CD8-positive, alpha-beta memory T cell (primary cell): ENCODE measurements around the gene UFL1. TPM values are rescaled to one million over a fixed set of nuclear protein-coding genes. Genes with fewer than 3 reads are reported as not detected.
A peak's percentile ranks its signal among the peaks of the same experiment; 100 is the strongest.
"Not testable (repeated sequence)": the region's sequence is repeated elsewhere in the genome, so short reads cannot be mapped to it uniquely, and the experiment has no call there.

Source experiments
- CTCF ChIA-PET: fragments of 350-600 bp; sonication (Branson Sonifier 250); formaldehyde crosslinking; loops from one replicate; lab custom pipeline; 2021; ENCODE audit warnings: antibody characterized with exemption; lab: Charles Lee
- POLR2A ChIA-PET: fragments of 350-600 bp; sonication (Branson Sonifier 250); formaldehyde crosslinking; loops from one replicate; lab custom pipeline; 2021; ENCODE audit warnings: antibody characterized with exemption; lab: Charles Lee
- DNase-seq, 5 donors: peaks; one replicate each; pipeline versions ENCODE4 v3.0.0 to v3.0.0-alpha.2; 2020 to 2022; ENCODE audit warnings: mixed read lengths in 1 of 5
- H3K27ac ChIP-seq: one replicate; pipeline ENCODE4 v1.7.0; 2013; ENCODE audit warnings: low read depth, mild to moderate bottlenecking, low read length, moderate library complexity
- H3K27me3 ChIP-seq: 2 replicates; pipeline ENCODE4 v1.7.0; 2013; ENCODE audit warnings: low read length, mild to moderate bottlenecking; ENCODE audit not compliant: insufficient read depth, poor library complexity, severe bottlenecking
- H3K36me3 ChIP-seq: 2 replicates; pipeline ENCODE4 v1.7.0; 2013; ENCODE audit warnings: mild to moderate bottlenecking, low read length, moderate library complexity; ENCODE audit not compliant: insufficient read depth
- H3K4me1 ChIP-seq: 2 replicates; pipeline ENCODE4 v1.7.0; 2013; ENCODE audit warnings: mild to moderate bottlenecking, low read length, moderate library complexity; ENCODE audit not compliant: insufficient read depth
- H3K4me3 ChIP-seq: 2 replicates; pipeline ENCODE4 v1.7.0; 2013; ENCODE audit warnings: mild to moderate bottlenecking, low read length
- H3K9me3 ChIP-seq: 2 replicates; pipeline ENCODE4 v1.7.0; 2013; ENCODE audit warnings: mild to moderate bottlenecking, low read length
- H3K27ac Mint-ChIP-seq, 8 donors: one replicate each; pipeline ENCODE4 v1.8.0; 2020 to 2021; ENCODE audit warnings: mixed read lengths in 8 of 8, mild to moderate bottlenecking in 6 of 8, inconsistent platforms in 3 of 8, moderate library complexity in 3 of 8
- H3K27me3 Mint-ChIP-seq, 2 donors: one replicate each; pipeline ENCODE4 v1.8.0; 2020 to 2021; ENCODE audit warnings: mixed read lengths in 2 of 2, mild to moderate bottlenecking in 1 of 2, moderate library complexity in 1 of 2
- H3K36me3 Mint-ChIP-seq, 3 donors: one replicate each; pipeline ENCODE4 v1.8.0; 2020 to 2021; ENCODE audit warnings: mixed read lengths in 3 of 3, inconsistent platforms in 1 of 3, mild to moderate bottlenecking in 1 of 3
- H3K4me1 Mint-ChIP-seq, 3 donors: one replicate each; pipeline ENCODE4 v1.8.0; 2020 to 2021; ENCODE audit warnings: mixed read lengths in 3 of 3, inconsistent platforms in 1 of 3, mild to moderate bottlenecking in 1 of 3
- H3K4me3 Mint-ChIP-seq, 7 donors: one replicate each; pipeline ENCODE4 v1.8.0; 2020 to 2021; ENCODE audit warnings: mixed read lengths in 7 of 7, mild to moderate bottlenecking in 6 of 7, moderate library complexity in 4 of 7, inconsistent platforms in 2 of 7
- H3K9me3 Mint-ChIP-seq, 5 donors: one replicate each; pipeline ENCODE4 v1.8.0; 2020 to 2022; ENCODE audit warnings: mixed read lengths in 5 of 5, mild to moderate bottlenecking in 3 of 5, moderate library complexity in 2 of 5, inconsistent platforms in 1 of 5
- polyA plus RNA-seq: library from polyadenylated mRNA; unstranded; fragments of 300-500 nt; fragmentation: Illumina TruSeq; gene quantifications from one replicate; pipeline ENCODE4 v1.2.3, GENCODE V29; 2021
- total RNA-seq, 2 experiments: library from RNA; stranded (reverse); gene quantifications; one replicate each; pipeline ENCODE4 v1.2.3, GENCODE V29; 2021

Gene UFL1
- total RNA-seq, result 10 to 100 TPM; 22.5 to 23.4 TPM
- 20.7 TPM for polyA plus RNA-seq

DNA sequence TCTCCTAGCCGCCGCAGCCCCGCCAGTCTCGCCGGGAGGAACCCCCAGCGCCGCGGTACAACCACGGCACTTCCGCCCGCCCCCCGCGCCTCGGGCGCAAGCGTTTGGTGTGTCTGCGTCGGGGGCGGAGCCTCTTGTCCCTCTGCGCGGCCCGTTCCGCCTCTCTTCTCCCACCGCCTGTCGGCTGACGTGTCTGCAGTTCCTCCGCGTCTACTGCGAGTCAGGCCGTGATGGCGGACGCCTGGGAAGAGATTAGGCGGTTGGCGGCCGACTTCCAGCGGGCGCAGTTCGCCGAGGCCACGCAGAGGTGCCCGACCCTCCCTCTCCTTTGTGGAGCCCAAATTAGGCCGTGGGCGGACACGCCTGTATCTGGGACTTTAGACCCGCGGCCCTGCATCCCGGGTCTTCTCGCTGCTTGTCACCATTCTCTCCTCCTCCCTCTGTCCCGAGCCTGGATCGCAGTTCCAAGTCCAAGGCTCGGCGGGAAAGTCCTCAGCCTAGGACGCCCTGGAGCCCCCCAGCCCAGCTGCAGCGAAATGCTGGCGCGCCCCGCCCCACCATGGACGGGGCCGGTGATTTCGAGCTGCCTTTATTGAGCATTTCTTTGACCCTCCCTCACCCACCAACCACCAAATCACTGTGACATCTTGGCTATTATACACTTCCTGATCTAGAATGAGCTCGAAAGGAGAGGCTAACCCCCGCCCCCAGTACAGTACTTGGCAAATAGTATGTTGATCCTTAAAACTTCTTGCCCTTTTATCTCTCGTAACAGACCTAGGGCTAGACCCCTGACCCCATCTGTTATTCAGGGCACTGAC, at the start of gene UFL1:
Gene UFL1 (plus strand): TSS at position 163 of the 821 bp plus-strand sequence. CDS start 68 bp downstream, at position 231.
- Histone ChIP-seq H3K27me3 (no peaks in the 10 kb centered on the region), H3K4me1 (peaks cover 36% of the 10 kb centered on the region), H3K9me3 (no peaks in the 10 kb centered on the region), H3K4me3 (peak within 1 kb of the TSS; percentile 93), H3K27ac (peak within 1 kb of the TSS; percentile 97), H3K36me3 (no peaks in the 10 kb centered on the region)
- Mint-ChIP-seq H3K4me1 (peaks cover 33 to 52% (median 47%) of the 10 kb centered on the region in 3 donors), H3K27ac (peak within 1 kb of the TSS; percentile 99 to 100 (median 100)), H3K4me3 (peak within 1 kb of the TSS; percentile 98 to 100 (median 99)), H3K27me3 (no peaks in the 10 kb centered on the region), H3K36me3 (peaks cover 0 to 31% (median 10%) of the 10 kb centered on the region in 3 donors), H3K9me3 (no peaks in the 10 kb centered on the region)
- ChIA-PET CTCF (interaction anchor here (1.5 to 2.4 kb wide), 2 partner anchors 22 to 56 kb away, joined by 3 to 12 read pairs; no protein-coding TSS in a partner anchor), POLR2A (interaction anchor here (0.7 to 1.4 kb wide), 9 partner anchors 20 to 945 kb away, joined by 3 to 12 read pairs (median 4); partner anchors contain the start of genes KLHL32 and MANEA)
- peak; percentile 92 to 97 (median 94) for DNase-seq

DNA sequence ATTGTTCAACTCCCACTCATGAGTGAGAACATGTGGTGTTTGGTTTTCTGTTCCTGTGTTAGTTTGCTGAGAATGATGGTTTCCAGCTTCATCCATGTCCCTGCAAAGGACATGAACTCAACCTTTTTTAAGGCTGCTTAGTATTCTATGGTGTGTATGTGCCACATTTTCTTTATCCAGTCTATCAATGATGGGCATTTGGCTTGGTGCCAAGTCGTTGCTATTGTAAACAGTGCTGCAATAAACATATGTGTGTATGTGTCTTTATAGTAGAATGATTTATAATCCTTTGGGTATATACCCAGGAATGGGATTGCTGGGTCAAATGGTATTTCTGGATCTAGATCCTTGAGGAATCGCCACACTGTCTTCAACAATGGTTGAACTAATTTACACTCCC, 49.3 kb upstream of the UFL1 start:
- POLR2A ChIA-PET, H3K27me3 ChIP-seq, H3K27ac ChIP-seq, H3K27ac Mint-ChIP-seq, CTCF ChIA-PET, DNase-seq, H3K27me3 Mint-ChIP-seq, H3K9me3 ChIP-seq, H3K4me1 ChIP-seq, H3K4me3 ChIP-seq, H3K4me3 Mint-ChIP-seq, H3K36me3 ChIP-seq: not testable (repeated sequence)
- peaks cover 0 to 10% (median 4%) of the 10 kb centered on the region in 5 donors for H3K9me3 Mint-ChIP-seq
- H3K36me3 Mint-ChIP-seq, result peaks cover 0 to 26% (median 1%) of the 10 kb centered on the region in 3 donors
- H3K4me1 Mint-ChIP-seq, result peaks cover 11 to 20% (median 19%) of the 10 kb centered on the region in 3 donors

DNA sequence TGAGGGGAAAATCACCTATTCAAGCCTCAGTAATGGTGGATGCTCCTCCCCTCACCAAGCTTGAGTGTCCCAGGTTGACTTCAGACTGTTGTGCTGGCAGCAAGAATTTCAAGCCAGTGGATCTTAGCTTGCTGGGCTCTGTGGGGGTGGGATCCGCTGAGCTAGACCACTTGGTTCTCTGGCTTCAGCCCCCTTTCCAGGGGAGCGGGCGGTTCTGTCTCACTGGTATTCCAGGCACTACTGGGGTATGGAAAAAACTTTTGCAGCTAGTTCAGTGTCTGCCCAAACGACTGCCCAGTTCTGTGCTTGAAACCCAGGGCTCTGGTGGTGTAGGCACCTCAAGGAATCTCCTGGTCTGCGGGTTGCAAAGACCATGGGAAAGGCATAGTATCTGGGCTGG, 42.9 kb upstream of the UFL1 start:
- H3K36me3 Mint-ChIP-seq, result peaks cover 0 to 41% (median 4%) of the 10 kb centered on the region in 3 donors
- CTCF ChIA-PET, result no interaction called here
- no peak for DNase-seq
- H3K9me3 Mint-ChIP-seq, result peaks cover 0 to 23% (median 4%) of the 10 kb centered on the region in 5 donors
- H3K27ac Mint-ChIP-seq, result no peak overlapping the region
- peaks cover 4 to 6% of the 10 kb centered on the region in 2 donors for H3K27me3 Mint-ChIP-seq
- H3K4me3 Mint-ChIP-seq, result no peak overlapping the region
- Histone ChIP-seq H3K27me3 (no peaks in the 10 kb centered on the region), H3K27ac (no peak overlapping the region), H3K36me3 (no peaks in the 10 kb centered on the region), H3K4me1 (no peaks in the 10 kb centered on the region), H3K9me3 (no peaks in the 10 kb centered on the region), H3K4me3 (no peak overlapping the region)
- no peaks in the 10 kb centered on the region for H3K4me1 Mint-ChIP-seq
- POLR2A ChIA-PET, result no interaction called here

DNA sequence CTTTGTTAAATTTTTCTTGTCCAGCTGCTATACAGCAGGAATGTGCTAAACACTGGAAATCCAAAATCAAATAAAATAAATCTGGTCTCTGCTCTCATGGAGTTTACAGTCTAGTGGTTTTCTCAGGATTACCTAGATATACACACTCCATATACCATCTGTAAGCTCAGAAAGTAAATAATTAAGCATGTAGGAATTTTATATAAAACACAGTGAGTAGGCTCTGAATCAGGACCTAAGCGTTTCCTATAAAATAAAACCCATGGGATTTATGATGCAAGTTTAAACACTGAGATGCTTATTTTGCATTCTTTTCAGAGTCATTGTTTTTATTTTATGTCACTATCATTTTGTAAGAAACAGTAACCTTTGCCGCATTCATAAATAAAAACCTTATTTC, 29.7 kb upstream of the UFL1 start:
- Histone ChIP-seq H3K27me3 (no peaks in the 10 kb centered on the region), H3K4me3 (no peak overlapping the region), H3K36me3 (no peaks in the 10 kb centered on the region), H3K27ac (no peak overlapping the region), H3K9me3 (no peaks in the 10 kb centered on the region), H3K4me1 (no peaks in the 10 kb centered on the region)
- H3K27me3 Mint-ChIP-seq, result peaks cover 2 to 20% of the 10 kb centered on the region in 2 donors
- H3K4me1 Mint-ChIP-seq, result peaks cover 2 to 8% (median 2%) of the 10 kb centered on the region in 3 donors
- CTCF ChIA-PET, result no interaction called here
- no peak for DNase-seq
- POLR2A ChIA-PET, result no interaction called here
- H3K36me3 Mint-ChIP-seq, result peaks cover 0 to 40% (median 2%) of the 10 kb centered on the region in 3 donors
- H3K27ac Mint-ChIP-seq, result no peak overlapping the region
- peaks cover 11 to 37% (median 16%) of the 10 kb centered on the region in 5 donors for H3K9me3 Mint-ChIP-seq
- no peak overlapping the region for H3K4me3 Mint-ChIP-seq

DNA sequence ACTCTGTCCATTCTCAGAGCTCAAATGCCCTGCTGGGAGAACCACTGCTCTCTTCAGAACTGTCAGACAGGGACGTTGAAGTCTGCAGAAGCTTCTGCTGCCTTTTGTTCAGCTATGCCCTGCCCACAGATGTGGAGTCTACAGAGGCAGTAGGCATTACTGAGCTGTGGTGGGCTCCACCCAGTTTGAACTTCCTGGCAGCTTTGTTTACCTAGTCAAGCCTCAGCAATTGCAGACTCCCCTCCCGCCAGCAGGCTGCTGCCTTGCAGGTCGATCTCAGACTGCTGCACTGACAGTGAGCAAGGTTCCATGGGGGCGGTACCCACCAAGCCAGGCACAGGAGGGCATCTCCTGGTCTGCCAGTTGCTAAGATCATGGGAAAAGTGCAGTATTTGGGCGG, 21.8 kb upstream of the UFL1 start:
- CTCF ChIA-PET, result interaction anchor here (0.9 to 2.2 kb wide), 14 partner anchors 12 to 754 kb away, joined by 3 to 12 read pairs (median 4); partner anchors contain the start of gene UFL1
- Mint-ChIP-seq H3K9me3 (peaks cover 1 to 7% (median 4%) of the 10 kb centered on the region in 5 donors), H3K4me3 (peak overlapping the region; percentile 40 to 75 (median 60)), H3K4me1 (peaks cover 38 to 49% (median 44%) of the 10 kb centered on the region in 3 donors), H3K27me3 (peaks cover 0 to 9% of the 10 kb centered on the region in 2 donors), H3K36me3 (peaks cover 1 to 12% (median 5%) of the 10 kb centered on the region in 3 donors), H3K27ac (peak overlapping the region; percentile 69 to 92 (median 83))
- no peaks in the 10 kb centered on the region for H3K36me3 ChIP-seq
- no peaks in the 10 kb centered on the region for H3K27me3 ChIP-seq
- DNase-seq, result peak; percentile 47 to 88 (median 70)
- peaks cover 14% of the 10 kb centered on the region for H3K4me1 ChIP-seq
- no peak overlapping the region for H3K27ac ChIP-seq
- H3K4me3 ChIP-seq, result peak overlapping the region; percentile 41
- POLR2A ChIA-PET, result interaction anchor here (0.8 to 1.8 kb wide), 4 partner anchors 21 to 922 kb away, joined by 3 to 12 read pairs (median 6); partner anchors contain the start of gene MANEA
- H3K9me3 ChIP-seq, result no peaks in the 10 kb centered on the region

DNA sequence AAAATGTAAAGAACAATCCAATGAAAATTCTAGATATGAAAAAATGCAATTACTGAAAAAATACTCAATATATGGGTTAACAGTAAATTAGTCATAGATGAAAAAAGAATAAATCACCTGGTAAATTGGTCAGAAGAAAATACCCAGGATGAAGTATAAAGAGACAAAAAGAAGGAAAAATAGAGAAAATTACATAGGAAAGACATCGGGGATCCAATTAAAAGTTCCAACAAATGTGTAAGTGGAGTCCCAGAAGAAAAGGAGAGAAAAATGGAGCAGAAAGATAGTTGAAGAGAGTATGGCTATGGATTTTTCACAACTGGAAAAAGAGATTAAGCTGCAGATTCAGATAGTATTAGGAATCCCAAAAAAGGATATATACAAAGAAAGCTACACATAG, 18.7 kb upstream of the UFL1 start:
- Mint-ChIP-seq H3K4me1 (peaks cover 27 to 32% (median 31%) of the 10 kb centered on the region in 3 donors), H3K36me3 (peaks cover 3 to 14% (median 12%) of the 10 kb centered on the region in 3 donors), H3K27me3 (no peaks in the 10 kb centered on the region), H3K9me3 (peaks cover 0 to 4% (median 4%) of the 10 kb centered on the region in 5 donors), H3K27ac (peak overlapping the region in 2 of 8 donors; percentile 2 to 64), H3K4me3 (no peak overlapping the region)
- Histone ChIP-seq H3K9me3 (no peaks in the 10 kb centered on the region), H3K4me1 (peaks cover 14% of the 10 kb centered on the region), H3K27me3 (no peaks in the 10 kb centered on the region), H3K4me3 (no peak overlapping the region), H3K27ac (no peak overlapping the region), H3K36me3 (no peaks in the 10 kb centered on the region)
- no peak for DNase-seq
- POLR2A ChIA-PET, result no interaction called here
- CTCF ChIA-PET, result no interaction called here

DNA sequence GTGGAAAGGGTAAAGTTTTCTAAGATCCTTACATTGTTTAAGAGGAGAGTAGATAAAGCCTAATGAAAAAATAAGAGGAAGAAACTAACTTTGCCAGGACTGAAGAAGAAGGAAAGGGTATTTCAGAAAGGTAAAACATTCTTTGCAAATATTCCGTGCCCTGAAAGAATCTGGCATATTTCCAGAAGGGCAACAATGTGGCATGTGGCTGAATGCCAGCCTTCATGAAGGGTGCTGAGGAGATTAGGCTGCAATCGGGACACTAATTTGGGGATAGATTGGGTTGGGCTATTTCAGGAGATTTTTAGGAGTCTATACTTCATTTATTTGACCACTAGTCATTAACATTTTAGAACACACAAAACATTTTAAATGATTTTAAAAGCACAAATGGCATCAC, 16.2 kb upstream of the UFL1 start:
- no peaks in the 10 kb centered on the region for H3K36me3 ChIP-seq
- no peak overlapping the region for H3K27ac ChIP-seq
- H3K27me3 Mint-ChIP-seq, result no peaks in the 10 kb centered on the region
- no peak overlapping the region for H3K27ac Mint-ChIP-seq
- H3K4me3 ChIP-seq, result no peak overlapping the region
- H3K27me3 ChIP-seq, result no peaks in the 10 kb centered on the region
- peaks cover 12 to 34% (median 23%) of the 10 kb centered on the region in 3 donors for H3K36me3 Mint-ChIP-seq
- ChIA-PET CTCF (no interaction called here), POLR2A (no interaction called here)
- peaks cover 4 to 17% (median 12%) of the 10 kb centered on the region in 5 donors for H3K9me3 Mint-ChIP-seq
- DNase-seq, result no peak
- peaks cover 2% of the 10 kb centered on the region for H3K4me1 ChIP-seq
- peaks cover 2 to 7% (median 7%) of the 10 kb centered on the region in 3 donors for H3K4me1 Mint-ChIP-seq
- H3K4me3 Mint-ChIP-seq, result no peak overlapping the region
- H3K9me3 ChIP-seq, result no peaks in the 10 kb centered on the region

DNA sequence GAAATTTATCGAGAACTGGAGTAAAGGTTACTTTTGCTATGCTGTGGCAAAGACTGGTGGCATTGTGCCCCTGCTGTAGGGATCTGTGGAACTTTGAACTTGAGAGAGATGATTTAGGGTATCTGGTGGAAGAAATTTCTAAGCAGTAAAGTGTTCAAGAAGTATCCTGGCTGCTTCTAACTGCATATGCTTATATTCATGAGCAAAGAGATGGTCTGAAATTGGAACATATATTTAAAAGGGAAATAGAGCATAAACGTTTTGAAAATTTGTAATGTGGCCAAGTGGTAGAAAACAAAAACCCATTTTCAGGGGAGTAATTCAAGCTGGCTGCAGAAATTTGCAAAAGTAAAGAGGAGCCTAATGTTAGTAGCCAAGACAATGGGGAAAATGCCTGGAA, 12.3 kb upstream of the UFL1 start:
- no peak overlapping the region for H3K4me3 Mint-ChIP-seq

More for the DNA sequence above, 12.3 kb upstream of the UFL1 start:
- no peak for DNase-seq
- no peaks in the 10 kb centered on the region for H3K27me3 ChIP-seq
- H3K4me1 ChIP-seq, result no peaks in the 10 kb centered on the region
- H3K4me1 Mint-ChIP-seq, result peaks cover 0 to 5% (median 0%) of the 10 kb centered on the region in 3 donors
- no peaks in the 10 kb centered on the region for H3K36me3 ChIP-seq
- no peak overlapping the region for H3K4me3 ChIP-seq
- H3K36me3 Mint-ChIP-seq, result peaks cover 26 to 43% (median 33%) of the 10 kb centered on the region in 3 donors
- POLR2A ChIA-PET, result no interaction called here
- CTCF ChIA-PET, result no interaction called here
- peaks cover 0 to 1% of the 10 kb centered on the region in 2 donors for H3K27me3 Mint-ChIP-seq
- H3K27ac ChIP-seq, result no peak overlapping the region
- H3K9me3 ChIP-seq, result no peaks in the 10 kb centered on the region
- H3K27ac Mint-ChIP-seq, result no peak overlapping the region
- H3K9me3 Mint-ChIP-seq, result peaks cover 0 to 14% (median 12%) of the 10 kb centered on the region in 5 donors
